Measurements from ENCODE around the gene DCDC1. TPM values are rescaled to one million over a fixed set of nuclear protein-coding genes. Genes with fewer than 3 reads are reported as not detected.

Gene DCDC1
- total RNA-seq, 1 experiment from 2014 or later: 1.5 TPM

- peaks cover 8% of the 10 kb centered on the region; the same call in 1 of the 2 replicates for H3K27me3 ChIP-seq (ENCODE audit: insufficient read depth, low read length)
- intact Hi-C loops (cut with micrococcal nuclease): no loop called here
- no peaks in the 10 kb centered on the region for H3K9me2 ChIP-seq (ENCODE audit: insufficient read depth)
- DNase-seq (ENCODE audit: low read depth, low spot score): no peak
- no peaks in the 10 kb centered on the region for H3K79me2 ChIP-seq (ENCODE audit: insufficient read depth, low read length)
- TF ChIP-seq EZH2phosphoT487 (IDR thresholded peaks at IDR 0.05; ENCODE audit: borderline replicate concordance): no peak
- TF ChIP-seq, protein P1, sequence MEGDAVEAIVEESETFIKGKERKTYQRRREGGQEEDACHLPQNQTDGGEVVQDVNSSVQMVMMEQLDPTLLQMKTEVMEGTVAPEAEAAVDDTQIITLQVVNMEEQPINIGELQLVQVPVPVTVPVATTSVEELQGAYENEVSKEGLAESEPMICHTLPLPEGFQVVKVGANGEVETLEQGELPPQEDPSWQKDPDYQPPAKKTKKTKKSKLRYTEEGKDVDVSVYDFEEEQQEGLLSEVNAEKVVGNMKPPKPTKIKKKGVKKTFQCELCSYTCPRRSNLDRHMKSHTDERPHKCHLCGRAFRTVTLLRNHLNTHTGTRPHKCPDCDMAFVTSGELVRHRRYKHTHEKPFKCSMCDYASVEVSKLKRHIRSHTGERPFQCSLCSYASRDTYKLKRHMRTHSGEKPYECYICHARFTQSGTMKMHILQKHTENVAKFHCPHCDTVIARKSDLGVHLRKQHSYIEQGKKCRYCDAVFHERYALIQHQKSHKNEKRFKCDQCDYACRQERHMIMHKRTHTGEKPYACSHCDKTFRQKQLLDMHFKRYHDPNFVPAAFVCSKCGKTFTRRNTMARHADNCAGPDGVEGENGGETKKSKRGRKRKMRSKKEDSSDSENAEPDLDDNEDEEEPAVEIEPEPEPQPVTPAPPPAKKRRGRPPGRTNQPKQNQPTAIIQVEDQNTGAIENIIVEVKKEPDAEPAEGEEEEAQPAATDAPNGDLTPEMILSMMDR (IDR thresholded peaks at IDR 0.05 in 2 of 3, conservative IDR thresholded peaks at IDR 0.05 in 1 of 3; ENCODE audit: borderline replicate concordance in 1 of 3, insufficient read depth in 1 of 3, low read depth in 2 of 3, low read length in 2 of 3): no peak
- TF ChIP-seq SP1 (IDR thresholded peaks at IDR 0.05; ENCODE audit: low read depth): no peak
- TF ChIP-seq ZNF274 (IDR thresholded peaks at IDR 0.05; ENCODE audit: low read depth, low read length): no peak
- TF ChIP-seq, protein P2, sequence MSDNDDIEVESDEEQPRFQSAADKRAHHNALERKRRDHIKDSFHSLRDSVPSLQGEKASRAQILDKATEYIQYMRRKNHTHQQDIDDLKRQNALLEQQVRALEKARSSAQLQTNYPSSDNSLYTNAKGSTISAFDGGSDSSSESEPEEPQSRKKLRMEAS (IDR thresholded peaks at IDR 0.05): no peak
- no peak for TF ChIP-seq CBX3 (IDR thresholded peaks at IDR 0.05; ENCODE audit: low read depth)
- TF ChIP-seq RAD21 (IDR thresholded peaks at IDR 0.05; ENCODE audit: low read depth): no peak
- no peak for TF ChIP-seq CEBPB (IDR thresholded peaks at IDR 0.05; ENCODE audit: low read depth)
- no peak for TF ChIP-seq EZH2 (IDR thresholded peaks at IDR 0.05)
- TF ChIP-seq, protein P3, sequence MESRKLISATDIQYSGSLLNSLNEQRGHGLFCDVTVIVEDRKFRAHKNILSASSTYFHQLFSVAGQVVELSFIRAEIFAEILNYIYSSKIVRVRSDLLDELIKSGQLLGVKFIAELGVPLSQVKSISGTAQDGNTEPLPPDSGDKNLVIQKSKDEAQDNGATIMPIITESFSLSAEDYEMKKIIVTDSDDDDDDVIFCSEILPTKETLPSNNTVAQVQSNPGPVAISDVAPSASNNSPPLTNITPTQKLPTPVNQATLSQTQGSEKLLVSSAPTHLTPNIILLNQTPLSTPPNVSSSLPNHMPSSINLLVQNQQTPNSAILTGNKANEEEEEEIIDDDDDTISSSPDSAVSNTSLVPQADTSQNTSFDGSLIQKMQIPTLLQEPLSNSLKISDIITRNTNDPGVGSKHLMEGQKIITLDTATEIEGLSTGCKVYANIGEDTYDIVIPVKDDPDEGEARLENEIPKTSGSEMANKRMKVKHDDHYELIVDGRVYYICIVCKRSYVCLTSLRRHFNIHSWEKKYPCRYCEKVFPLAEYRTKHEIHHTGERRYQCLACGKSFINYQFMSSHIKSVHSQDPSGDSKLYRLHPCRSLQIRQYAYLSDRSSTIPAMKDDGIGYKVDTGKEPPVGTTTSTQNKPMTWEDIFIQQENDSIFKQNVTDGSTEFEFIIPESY (IDR thresholded peaks at IDR 0.05; ENCODE audit: extremely low read depth, insufficient replicate concordance, low read length): no peak
- no peak for ATAC-seq
- H3K9ac ChIP-seq (ENCODE audit: low read length): no peak overlapping the region
- RAD21 ChIA-PET (ENCODE audit: low non-redundant PET in 1 of 2, low total read pairs in 2 of 2, uncharacterized antibody in 2 of 2, unreplicated experiment in 2 of 2): no interaction called here
- H3K4me1 ChIP-seq (ENCODE audit: control insufficient read depth in 1 of 2, insufficient read depth in 2 of 2, low read length in 2 of 2): no peaks in the 10 kb centered on the region
- BruUV-seq (replicated peaks): no TSS peak
- CTCF ChIA-PET: no interaction called here
- POLR2A ChIA-PET: no interaction called here
- H4K20me1 ChIP-seq (ENCODE audit: insufficient read depth): no peaks in the 10 kb centered on the region
- H3K4me3 ChIP-seq (replicated peaks in 1 of 2; ENCODE audit: low read depth in 1 of 2, low read length in 2 of 2): no peak overlapping the region
- no peaks in the 10 kb centered on the region for H3K9me3 ChIP-seq (ENCODE audit: control insufficient read depth in 1 of 2, insufficient read depth in 1 of 2, low read depth in 1 of 2, low read length in 2 of 2)
- H2AFZ ChIP-seq (ENCODE audit: low read depth, low read length, poor library complexity, severe bottlenecking): no peak overlapping the region
- no peaks in the 10 kb centered on the region for H3K36me3 ChIP-seq (ENCODE audit: control insufficient read depth in 1 of 2, insufficient read depth in 2 of 2, low read length in 2 of 2)
- H3K4me2 ChIP-seq (ENCODE audit: low read length): no peak overlapping the region
- no peak overlapping the region for H3K27ac ChIP-seq (ENCODE audit: low read depth, low read length)
These were observed 431.4 kb downstream of the DCDC1 start for GRCh38 chr11:30938171-30938570.

Data from HCT116 (cell line).